Activated CD4-positive, alpha-beta T cell treated with anti-CD3 and anti-CD28 coated beads for 24 hours (primary cell): ENCODE measurements around the gene PRPF40A.

ENCODE experiments used
- DNase-seq, 2 donors: peaks; one replicate each; pipeline ENCODE4 v3.0.0-alpha.2; 2020; ENCODE audit warnings: low read depth in 2 of 2

The PRPF40A gene

DNA sequence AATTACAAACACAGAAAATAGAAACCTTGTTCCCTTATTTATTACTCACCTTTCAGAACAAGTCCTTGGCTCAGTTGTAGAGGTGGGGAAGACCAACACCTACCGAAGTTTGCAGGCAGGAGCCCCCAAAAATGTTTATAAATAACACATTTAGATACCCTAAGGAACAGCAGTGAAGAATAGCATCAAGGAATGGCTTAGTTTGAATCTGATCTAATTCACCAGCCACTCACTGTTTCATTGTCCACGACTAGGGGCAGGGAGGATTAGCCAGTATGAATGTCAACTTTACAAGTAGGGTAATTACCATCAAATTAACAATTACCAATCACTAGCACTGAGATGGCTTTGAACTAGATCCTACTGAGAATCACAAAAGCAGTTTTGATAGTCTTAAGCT lies 65.4 kb downstream of the PRPF40A start:
- DNase-seq = no peak

DNA sequence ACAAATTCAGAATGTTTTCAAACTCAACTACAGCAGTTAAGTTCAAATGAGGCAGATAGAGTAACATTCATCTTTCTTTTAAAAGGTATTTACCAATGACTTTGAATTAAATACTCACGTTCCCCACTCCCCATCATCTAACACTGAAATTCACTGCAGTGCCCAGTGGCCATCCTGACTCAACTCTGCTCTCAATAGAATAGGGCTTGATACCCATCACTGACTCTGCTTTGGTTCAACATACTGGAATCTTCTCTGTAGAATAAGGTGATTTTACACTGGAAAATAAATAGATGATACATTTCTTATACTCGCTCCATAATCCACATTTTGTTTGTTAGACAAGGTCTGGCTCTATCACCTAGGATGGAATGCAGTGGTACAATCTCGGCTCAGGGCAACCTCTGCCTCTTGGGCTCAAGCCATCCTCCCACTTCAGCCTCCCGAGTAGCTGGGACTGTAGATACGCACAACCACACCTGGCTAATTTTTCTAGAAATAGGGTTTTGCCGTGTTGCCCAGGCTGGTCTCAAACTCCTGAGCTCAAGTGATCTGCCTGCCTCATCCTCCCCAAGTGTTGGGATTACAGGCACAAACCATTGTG lies 66.4 kb downstream of the PRPF40A start:
- DNase-seq = no peak

DNA sequence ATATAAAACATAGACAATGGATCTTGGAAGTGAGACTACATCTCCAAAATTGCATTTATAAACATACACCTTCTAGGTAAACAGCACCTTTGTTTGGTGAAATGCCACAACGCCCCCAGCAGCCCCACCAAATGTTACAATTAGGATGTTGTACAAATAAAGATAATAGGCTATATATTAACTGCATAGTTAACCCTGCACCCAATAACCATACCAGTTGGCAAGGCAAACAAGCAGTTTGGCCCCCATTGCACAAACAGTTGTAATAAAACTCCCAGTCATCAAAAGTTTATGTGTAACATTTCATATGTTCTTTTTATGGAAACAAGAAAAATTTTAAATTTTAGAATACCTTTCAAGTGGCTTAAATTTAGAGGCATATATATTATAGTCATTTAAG lies 67.3 kb downstream of the PRPF40A start:
- no peak for DNase-seq

- DNase-seq = no peak
Measured at GRCh38 chr2:152648336-152648735, 68.9 kb downstream of the PRPF40A start.

GRCh38 chr2:152647552-152647951 lies 69.7 kb downstream of the PRPF40A start:
- no peak for DNase-seq

GRCh38 chr2:152646775-152647174 lies 70.5 kb downstream of the PRPF40A start:
- no peak for DNase-seq

GRCh38 chr2:152646264-152646663 lies 71.0 kb downstream of the PRPF40A start:
- DNase-seq = no peak

DNA sequence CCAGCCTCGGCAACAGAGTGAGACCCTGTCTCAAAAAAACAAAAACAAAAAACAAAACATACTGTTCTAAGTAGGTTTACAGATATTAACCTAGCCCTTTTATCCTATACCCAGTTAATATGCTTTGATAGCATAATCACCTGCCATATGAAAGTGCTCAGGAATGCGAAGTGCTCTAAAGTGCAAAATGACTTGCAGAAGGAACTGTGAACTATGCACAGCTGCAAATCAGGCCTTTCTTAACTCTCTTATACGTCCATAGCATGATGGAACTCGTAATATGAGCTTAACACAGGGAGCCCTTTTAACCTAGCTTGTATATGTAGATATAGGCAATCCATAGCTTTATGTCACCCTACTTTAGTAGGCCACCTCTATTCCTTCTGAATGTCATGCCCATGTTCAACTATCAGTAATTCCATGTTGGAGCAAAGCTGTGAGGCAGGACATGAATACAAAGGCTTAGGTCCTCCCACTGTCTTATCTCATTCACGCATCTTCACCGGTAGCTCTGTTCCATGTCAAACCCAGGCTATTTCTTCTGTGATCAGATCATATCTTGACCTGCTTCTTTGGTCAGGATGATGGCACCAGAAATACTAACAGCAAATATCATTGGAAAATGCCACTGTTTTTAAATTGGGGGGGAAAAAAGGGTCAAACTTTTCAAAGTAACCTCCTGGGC lies 72.9 kb downstream of the PRPF40A start:
- DNase-seq = no peak

DNA sequence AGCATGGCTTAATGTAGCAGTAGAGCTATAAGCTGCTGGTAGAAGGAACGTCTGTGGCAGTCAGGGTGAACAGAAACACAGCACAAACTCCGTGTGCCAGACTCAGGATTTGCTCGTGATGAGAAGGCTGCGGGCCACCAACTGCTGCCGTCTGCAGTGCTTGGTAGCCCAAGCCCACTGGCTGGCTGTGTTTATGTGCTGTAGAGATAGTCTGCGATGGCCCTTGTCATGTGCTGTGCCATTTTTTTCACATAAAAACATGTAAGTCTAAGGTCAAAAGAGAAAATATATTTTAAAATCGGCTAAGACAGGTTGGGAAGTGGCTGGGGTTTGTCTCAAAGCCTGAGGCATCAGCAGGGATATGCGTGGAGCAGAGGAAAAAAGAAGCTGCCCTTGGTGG lies 78.7 kb downstream of the PRPF40A start:
- DNase-seq = no peak

DNA sequence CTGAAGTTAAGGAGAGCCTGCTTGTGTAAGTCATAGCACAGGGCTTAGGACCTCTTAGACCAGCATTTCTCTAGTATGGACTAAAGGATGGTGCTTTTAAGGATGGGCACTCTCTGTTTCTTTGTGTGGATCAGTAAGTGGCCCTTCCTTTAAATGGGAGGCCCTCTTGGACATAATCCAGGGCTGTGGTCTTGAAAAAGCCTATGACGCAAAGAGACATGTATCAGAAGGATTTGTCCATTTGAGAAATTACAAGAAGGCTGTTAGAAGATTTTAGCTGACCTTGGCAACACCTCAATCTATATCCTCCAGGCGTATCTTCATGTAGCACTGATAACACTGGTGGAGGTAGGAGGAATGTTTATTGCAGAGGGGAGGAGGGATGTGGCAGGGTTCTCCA lies 79.2 kb downstream of the PRPF40A start:
- DNase-seq = no peak

GRCh38 chr2:152637251-152637650 lies 80.0 kb downstream of the PRPF40A start:
- no peak for DNase-seq

DNA sequence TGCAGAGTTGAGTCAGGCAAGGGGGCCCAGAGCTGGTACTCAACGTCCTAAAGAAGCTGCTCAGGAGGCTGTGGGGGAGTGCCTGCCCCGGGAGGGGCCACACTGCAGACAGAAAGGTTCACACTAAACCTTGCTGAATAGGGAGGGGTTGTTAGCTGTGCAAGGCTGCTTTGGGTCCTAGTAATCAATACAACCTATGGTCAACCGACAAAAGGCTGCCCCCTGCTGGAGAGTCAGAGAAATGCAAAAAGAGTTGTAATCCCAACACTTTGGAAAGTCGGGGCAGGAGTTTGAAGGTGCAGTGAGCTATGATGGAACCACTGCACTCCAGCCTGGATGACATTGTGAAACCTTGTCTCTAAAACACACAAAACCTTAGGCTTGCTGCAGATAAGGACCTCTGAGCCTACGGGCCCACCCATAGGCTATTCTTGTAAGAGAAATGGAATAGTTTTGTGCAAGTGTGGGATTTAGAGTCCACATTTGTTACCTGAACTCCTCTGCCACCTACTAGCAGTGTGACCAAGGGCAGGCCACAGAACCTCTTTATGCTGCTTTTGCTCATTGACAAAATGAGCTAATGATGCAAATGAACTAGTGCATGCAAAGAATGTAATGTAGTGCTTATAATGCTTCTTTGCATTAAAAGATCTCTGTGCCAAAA lies 81.5 kb downstream of the PRPF40A start:
- peak; percentile 55 to 60 for DNase-seq

- DNase-seq = no peak
Measured at GRCh38 chr2:152632736-152633135, 84.5 kb downstream of the PRPF40A start.

DNA sequence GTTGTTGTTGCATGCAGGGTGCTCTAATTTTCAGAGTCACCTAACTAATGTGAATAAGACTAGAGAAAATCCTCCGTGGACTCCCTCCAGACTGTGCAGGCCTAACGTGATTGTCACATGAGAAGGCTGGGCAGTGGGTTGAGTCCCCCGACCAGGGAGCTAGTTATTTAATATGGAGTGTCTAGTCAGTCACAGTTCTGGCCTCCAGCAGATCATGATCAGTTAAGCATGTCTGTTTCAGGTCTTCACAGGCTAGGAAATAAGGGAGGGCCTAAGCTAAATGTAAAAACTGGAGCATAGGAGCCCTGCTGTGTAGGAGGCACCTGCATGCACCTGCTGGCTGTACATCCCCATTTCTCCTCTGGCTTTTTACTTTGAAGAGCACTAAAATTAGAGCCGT lies 86.8 kb downstream of the PRPF40A start:
- DNase-seq = no peak

DNA sequence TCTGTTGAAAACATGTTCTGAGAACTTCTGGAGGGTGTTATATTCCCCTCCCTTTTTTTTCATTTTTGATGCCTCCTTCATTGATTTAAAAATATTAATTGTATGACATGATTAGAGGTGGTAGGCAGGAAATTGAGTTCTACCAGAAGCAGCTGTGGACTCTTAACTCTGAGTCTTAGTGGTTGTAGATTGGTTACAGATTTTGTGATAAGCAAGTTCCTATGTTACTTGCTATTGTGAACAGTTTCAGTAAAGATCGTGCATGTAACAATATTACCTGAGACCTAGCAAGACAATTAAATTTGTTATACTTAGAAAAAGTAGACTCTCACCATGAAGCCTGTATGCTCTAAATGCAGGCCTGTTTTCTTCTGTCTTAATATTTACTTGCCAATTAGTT lies 88.1 kb downstream of the PRPF40A start:
- no peak for DNase-seq

- no peak for DNase-seq
Measured at GRCh38 chr2:152627351-152627957, 89.8 kb downstream of the PRPF40A start.

- no peak for DNase-seq
Measured at GRCh38 chr2:152626911-152627339, 90.3 kb downstream of the PRPF40A start.

GRCh38 chr2:152624805-152625204 lies 92.5 kb downstream of the PRPF40A start:
- no peak for DNase-seq

DNA sequence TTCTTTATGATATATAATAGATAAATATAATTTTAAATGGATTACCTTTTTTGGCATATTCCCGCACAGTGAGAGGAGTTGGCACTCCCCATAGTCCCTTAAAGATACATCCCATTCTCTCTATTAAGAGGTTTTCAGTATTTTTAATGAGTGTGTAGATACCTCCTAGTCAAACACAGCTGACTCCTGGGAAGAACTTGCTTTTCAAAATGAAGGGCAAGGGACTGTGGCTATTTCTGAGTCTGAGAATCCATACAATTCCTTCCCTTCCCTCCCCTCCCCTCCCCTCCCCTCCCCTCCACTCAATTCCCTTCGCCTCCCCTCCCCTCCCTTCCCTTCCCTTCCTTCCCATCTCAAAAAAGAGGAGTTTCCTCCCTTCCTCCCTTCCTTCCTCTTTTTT lies 93.5 kb downstream of the PRPF40A start:
- DNase-seq = no peak

DNA sequence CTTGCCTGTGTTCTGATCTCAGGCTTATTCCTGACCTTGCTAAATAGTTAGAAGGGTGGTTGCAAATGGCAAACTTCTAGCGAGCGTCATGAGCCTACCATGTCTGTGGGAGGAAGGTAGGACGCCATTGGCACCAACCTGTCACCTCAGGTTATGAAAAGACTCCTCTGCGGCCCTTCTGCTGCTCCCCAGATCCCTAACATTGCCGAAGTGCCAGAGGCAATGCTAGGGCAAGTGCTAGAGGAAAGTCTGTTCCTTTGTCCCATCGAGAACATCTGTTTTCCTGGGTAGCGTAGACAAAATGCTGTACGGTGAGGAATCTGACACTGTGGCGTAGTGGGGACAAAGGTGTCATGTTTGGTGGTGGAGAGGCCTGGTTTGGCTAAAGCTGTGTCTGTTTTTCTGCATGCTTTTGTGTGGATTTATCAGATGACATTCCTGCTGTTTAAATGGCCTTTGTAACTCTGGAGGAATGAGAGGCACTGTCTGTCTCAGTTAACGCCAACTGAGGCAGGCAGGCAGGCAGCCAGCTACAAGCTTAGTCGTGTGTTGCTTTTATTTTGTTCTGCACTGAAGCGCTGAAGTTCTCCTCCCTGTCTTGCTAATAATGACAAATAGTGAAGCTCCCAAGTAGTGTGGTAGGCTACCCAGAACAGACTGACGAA lies 94.1 kb downstream of the PRPF40A start:
- DNase-seq = no peak

GRCh38 chr2:152622219-152622618 lies 95.0 kb downstream of the PRPF40A start:
- DNase-seq = no peak

GRCh38 chr2:152620985-152621384 lies 96.3 kb downstream of the PRPF40A start:
- no peak for DNase-seq
